Fibroblast of lung (primary cell): ENCODE results near the gene OVOL3. TPM values are rescaled to one million over a fixed set of nuclear protein-coding genes. Genes with fewer than 3 reads are reported as not detected.
"Not testable (repeated sequence)": the region's sequence is repeated elsewhere in the genome, so short reads cannot be mapped to it uniquely, and the experiment has no call there.

Source experiments
- DNase-seq, 2 donors: peaks; one replicate each; pipeline versions ENCODE4 v3.0.0 to v3.0.0-alpha.2; 2010; ENCODE audit warnings: low read depth in 2 of 2
- H2AFZ ChIP-seq: 2 replicates; pipeline ENCODE4 v1.5.1; 2012; ENCODE audit warnings: low read length, control low read depth, inconsistent platforms
- H3K27ac ChIP-seq: 2 replicates; pipeline ENCODE4 v1.5.1; 2011; ENCODE audit warnings: low read length, control low read depth; ENCODE audit not compliant: insufficient read depth
- H3K27me3 ChIP-seq: 2 replicates; pipeline ENCODE4 v1.5.1; 2011; ENCODE audit warnings: mild to moderate bottlenecking, low read length; ENCODE audit not compliant: control insufficient read depth, insufficient read depth
- H3K36me3 ChIP-seq: 2 replicates; pipeline ENCODE4 v1.5.1; 2011; ENCODE audit warnings: low read length; ENCODE audit not compliant: control insufficient read depth, insufficient read depth
- H3K4me1 ChIP-seq: 2 replicates; pipeline ENCODE4 v1.5.1; 2011; ENCODE audit warnings: low read length; ENCODE audit not compliant: control insufficient read depth, insufficient read depth; ENCODE audit errors: extremely low read depth
- H3K4me2 ChIP-seq: 2 replicates; pipeline ENCODE4 v1.5.1; 2011; ENCODE audit warnings: low read length, control low read depth; ENCODE audit not compliant: insufficient read depth; ENCODE audit errors: extremely low read depth
- H3K4me3 ChIP-seq, 4 experiments: fragments of 200-600 bp in 1 of 4; sonication (generic) in 1 of 4; replicated peaks in 1 of 4; 2 replicates each; pipeline ENCODE4 v1.5.1; 2011 to 2016; ENCODE audit warnings: low read length in 4 of 4, low read depth in 3 of 4, mild to moderate bottlenecking in 3 of 4, control low read depth in 2 of 4, inconsistent platforms in 1 of 4, mixed read lengths in 1 of 4; ENCODE audit not compliant: insufficient read depth in 1 of 4; ENCODE audit errors: control extremely low read depth in 1 of 4
- H3K79me2 ChIP-seq: 2 replicates; pipeline ENCODE4 v1.5.1; 2012; ENCODE audit warnings: mild to moderate bottlenecking, low read length, inconsistent platforms; ENCODE audit not compliant: control insufficient read depth, insufficient read depth
- H3K9ac ChIP-seq: 2 replicates; pipeline ENCODE4 v1.5.1; 2011; ENCODE audit warnings: mild to moderate bottlenecking, low read length, control low read depth; ENCODE audit not compliant: insufficient read depth
- H3K9me3 ChIP-seq: 2 replicates; pipeline ENCODE4 v1.5.1; 2012; ENCODE audit warnings: low read depth, low read length; ENCODE audit not compliant: control insufficient read depth, insufficient read depth
- H4K20me1 ChIP-seq: 2 replicates; pipeline ENCODE4 v1.5.1; 2011; ENCODE audit warnings: low read length; ENCODE audit not compliant: control insufficient read depth, insufficient read depth; ENCODE audit errors: extremely low read depth
- CTCF ChIP-seq, 2 donors: IDR thresholded peaks in 1 of 2; conservative IDR thresholded peaks in 1 of 2; 1 replicate in 1 of 2; 2 replicates in 1 of 2; pipeline ENCODE4 v1.5.1; 2011 to 2012; ENCODE audit warnings: low read length in 2 of 2, control low read depth in 1 of 2, inconsistent platforms in 1 of 2, low read depth in 1 of 2, mild to moderate bottlenecking in 1 of 2
- EZH2 ChIP-seq: IDR thresholded peaks from 2 replicates; pipeline ENCODE4 v1.5.1; 2012; ENCODE audit warnings: low read length, control low read depth, mild to moderate bottlenecking; ENCODE audit errors: missing control alignments
- polyA plus RNA-seq, 2 donors: library from polyadenylated mRNA; depleted of rRNA in 1 of 2; stranded (reverse) in 1 of 2; unstranded in 1 of 2; fragments of >200 nt; gene quantifications; 2 replicates each; pipeline ENCODE4 v1.2.1, GENCODE V29; 2011 to 2012; ENCODE audit warnings: missing spikeins in 1 of 2
- total RNA-seq: library from RNA; depleted of rRNA; stranded (reverse); fragments of >200 nt; gene quantifications from 2 replicates; pipeline ENCODE4 v1.2.1, GENCODE V29; 2014

The OVOL3 gene
- total and polyA plus RNA-seq, 2 donors (not counting 1 experiment from before 2014, with no cell fraction given), result not detected

- no peaks in the 10 kb centered on the region for H3K4me1 ChIP-seq
- peak overlapping the region; percentile 46 to 64 (median 52) for H3K4me3 ChIP-seq
- H3K27ac ChIP-seq, result peak overlapping the region; percentile 57
- H2AFZ ChIP-seq, result peak overlapping the region; percentile 37
- DNase-seq, result no peak
- no peaks in the 10 kb centered on the region for H3K79me2 ChIP-seq
- peaks cover 3% of the 10 kb centered on the region for H3K36me3 ChIP-seq
- no peaks in the 10 kb centered on the region for H4K20me1 ChIP-seq
- no peaks in the 10 kb centered on the region for H3K27me3 ChIP-seq
- H3K9me3 ChIP-seq, result no peaks in the 10 kb centered on the region
- peak overlapping the region; percentile 88 for H3K4me2 ChIP-seq
- peak overlapping the region; percentile 43 for H3K9ac ChIP-seq
- TF ChIP-seq EZH2 (no peak), CTCF (conservative IDR thresholded peaks at IDR 0.05 in 1 of 2, IDR thresholded peaks at IDR 0.05 in 1 of 2; ENCODE audit: low read depth in 1 of 2, low read length in 2 of 2) (no peak)
These were observed 17.4 kb downstream of the OVOL3 start for GRCh38 chr19:36128392-36128736.

- DNase-seq, H2AFZ ChIP-seq, H4K20me1 ChIP-seq, H3K4me1 ChIP-seq, H3K9me3 ChIP-seq, H3K27ac ChIP-seq, H3K36me3 ChIP-seq, H3K4me2 ChIP-seq, H3K79me2 ChIP-seq, H3K4me3 ChIP-seq, H3K27me3 ChIP-seq, H3K9ac ChIP-seq: not testable (repeated sequence)
These were observed 20.3 kb downstream of the OVOL3 start for GRCh38 chr19:36131221-36131620.

- H3K4me3 ChIP-seq, H3K9ac ChIP-seq, H2AFZ ChIP-seq, H3K4me1 ChIP-seq, DNase-seq, H3K4me2 ChIP-seq, H3K79me2 ChIP-seq, H3K9me3 ChIP-seq, H4K20me1 ChIP-seq, H3K36me3 ChIP-seq, H3K27ac ChIP-seq, H3K27me3 ChIP-seq: not testable (repeated sequence)
These were observed 23.9 kb downstream of the OVOL3 start for GRCh38 chr19:36134867-36135266.

- Histone ChIP-seq H3K27me3 (no peaks in the 10 kb centered on the region), H3K4me2 (peak overlapping the region; percentile 15), H3K9me3 (no peaks in the 10 kb centered on the region), H3K79me2 (peaks cover 18% of the 10 kb centered on the region), H3K4me1 (peaks cover 9% of the 10 kb centered on the region), H4K20me1 (no peaks in the 10 kb centered on the region), H3K36me3 (peaks cover 4% of the 10 kb centered on the region), H3K4me3 (no peak overlapping the region), H2AFZ (no peak overlapping the region), H3K27ac (peak overlapping the region; percentile 0), H3K9ac (no peak overlapping the region)
- peak; percentile 63 to 66 for DNase-seq
- TF ChIP-seq CTCF (conservative IDR thresholded peaks at IDR 0.05 in 1 of 2, IDR thresholded peaks at IDR 0.05 in 1 of 2; ENCODE audit: low read depth in 1 of 2, low read length in 2 of 2) (no peak), EZH2 (no peak)
These were observed 26.2 kb downstream of the OVOL3 start for GRCh38 chr19:36136964-36137686.
